Uterus (tissue), 2 donors: Measurements from ENCODE around the gene CSGALNACT2.

ENCODE experiments used
- POLR2A ChIP-seq, 2 donors: fragments of 450-650 bp; IDR thresholded peaks; one replicate each; pipeline ENCODE4 v1.6.1; 2016; ENCODE audit warnings: antibody characterized with exemption in 2 of 2, mild to moderate bottlenecking in 1 of 2, moderate library complexity in 1 of 2
- TF ChIP-seq, protein P1 (sequence below), 4 experiments: fragments of 200-600 bp in 2 of 4; fragments of 450-650 bp in 2 of 4; sonication (generic) in 2 of 4; IDR thresholded peaks; one replicate each; pipeline ENCODE4 v1.5.1; 2016 to 2019; ENCODE audit warnings: antibody characterized with exemption in 4 of 4, mild to moderate bottlenecking in 2 of 4, moderate library complexity in 1 of 4

DNA sequence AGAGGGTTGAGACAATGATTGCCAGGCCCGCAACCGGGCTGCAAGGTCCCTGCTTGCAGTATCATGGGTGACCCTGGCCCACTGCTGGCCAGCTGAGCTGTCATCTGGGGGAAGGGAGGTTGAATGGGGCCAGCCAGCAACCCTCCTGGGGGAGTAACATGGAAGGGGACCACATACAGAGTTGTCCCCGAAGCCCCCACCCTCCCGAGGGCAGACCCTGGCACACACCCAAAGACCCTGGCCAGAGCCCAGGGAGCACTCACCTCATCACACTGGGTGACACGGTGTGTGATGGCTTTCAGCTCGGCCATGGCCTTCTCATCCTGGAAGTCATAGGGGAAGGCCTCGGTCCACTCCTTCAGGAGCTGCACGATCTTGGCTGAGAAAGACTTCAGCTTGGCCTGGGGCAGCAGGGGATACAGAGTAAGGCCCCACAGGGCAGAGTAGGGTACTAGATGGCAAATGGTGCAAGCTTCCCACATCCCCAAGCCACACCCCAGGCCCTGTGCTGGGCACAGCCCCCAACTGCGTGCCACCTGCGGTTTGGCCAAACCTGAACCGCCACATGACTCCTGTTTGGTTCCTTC is 63.4 kb downstream of the CSGALNACT2 start:
- TF ChIP-seq, protein P1, sequence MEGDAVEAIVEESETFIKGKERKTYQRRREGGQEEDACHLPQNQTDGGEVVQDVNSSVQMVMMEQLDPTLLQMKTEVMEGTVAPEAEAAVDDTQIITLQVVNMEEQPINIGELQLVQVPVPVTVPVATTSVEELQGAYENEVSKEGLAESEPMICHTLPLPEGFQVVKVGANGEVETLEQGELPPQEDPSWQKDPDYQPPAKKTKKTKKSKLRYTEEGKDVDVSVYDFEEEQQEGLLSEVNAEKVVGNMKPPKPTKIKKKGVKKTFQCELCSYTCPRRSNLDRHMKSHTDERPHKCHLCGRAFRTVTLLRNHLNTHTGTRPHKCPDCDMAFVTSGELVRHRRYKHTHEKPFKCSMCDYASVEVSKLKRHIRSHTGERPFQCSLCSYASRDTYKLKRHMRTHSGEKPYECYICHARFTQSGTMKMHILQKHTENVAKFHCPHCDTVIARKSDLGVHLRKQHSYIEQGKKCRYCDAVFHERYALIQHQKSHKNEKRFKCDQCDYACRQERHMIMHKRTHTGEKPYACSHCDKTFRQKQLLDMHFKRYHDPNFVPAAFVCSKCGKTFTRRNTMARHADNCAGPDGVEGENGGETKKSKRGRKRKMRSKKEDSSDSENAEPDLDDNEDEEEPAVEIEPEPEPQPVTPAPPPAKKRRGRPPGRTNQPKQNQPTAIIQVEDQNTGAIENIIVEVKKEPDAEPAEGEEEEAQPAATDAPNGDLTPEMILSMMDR (IDR thresholded peaks at IDR 0.05), result no peak
- TF ChIP-seq POLR2A (IDR thresholded peaks at IDR 0.05), result no peak
